A673 (cell line): ENCODE data around the gene SPATA18. TPM values are rescaled to one million over a fixed set of nuclear protein-coding genes. Genes with fewer than 3 reads are reported as not detected.

Experiments used
- BruUV-seq: library from RNA; stranded (reverse); fragments of 400-500 nt; replicated peaks from 2 replicates; lab custom pipeline; 2021; lab: Mats Ljungman, UMichigan
- CTCF ChIA-PET: fragments of 300-600 bp; sonication (Branson Sonifier 250); formaldehyde crosslinking; loops from one replicate; lab custom pipeline; 2022; ENCODE audit warnings: antibody characterized with exemption; lab: Charles Lee
- POLR2A ChIA-PET: fragments of 300-600 bp; sonication (Branson Sonifier 250); formaldehyde crosslinking; loops from one replicate; lab custom pipeline; 2022; ENCODE audit warnings: antibody characterized with exemption; ENCODE audit not compliant: low non-redundant PET; lab: Charles Lee
- DNase-seq: peaks from one replicate; pipeline ENCODE4 v3.0.0-alpha.2; 2015; ENCODE audit warnings: low spot score
- H3K27ac ChIP-seq: fragments of 200-600 bp; sonication (generic); 2 replicates; pipeline ENCODE4 v1.5.1; 2016; ENCODE audit warnings: mixed run types, low read depth, mild to moderate bottlenecking, mixed read lengths, antibody characterized with exemption, low read length; ENCODE audit not compliant: poor library complexity, severe bottlenecking
- H3K27me3 ChIP-seq: fragments of 200-600 bp; sonication (generic); replicated peaks from 2 replicates; pipeline ENCODE4 v1.6.1; 2017; ENCODE audit warnings: mixed run types, low read depth, mild to moderate bottlenecking, mixed read lengths, antibody characterized with exemption, low read length; ENCODE audit not compliant: insufficient read depth, poor library complexity
- H3K36me3 ChIP-seq: fragments of 200-600 bp; sonication (generic); 2 replicates; pipeline ENCODE4 v1.6.1; 2016; ENCODE audit warnings: mixed run types, mild to moderate bottlenecking, mixed read lengths, antibody characterized with exemption, low read length; ENCODE audit not compliant: insufficient read depth, poor library complexity, severe bottlenecking
- H3K4me1 ChIP-seq: fragments of 200-600 bp; sonication (generic); 2 replicates; pipeline ENCODE4 v1.6.1; 2017; ENCODE audit warnings: mixed run types, mild to moderate bottlenecking, mixed read lengths, antibody characterized with exemption, low read length; ENCODE audit not compliant: insufficient read depth, poor library complexity, severe bottlenecking
- H3K4me3 ChIP-seq: fragments of 200-600 bp; sonication (generic); 2 replicates; pipeline ENCODE4 v1.5.1; 2016; ENCODE audit warnings: low read depth, mixed run types, mild to moderate bottlenecking, mixed read lengths, low read length; ENCODE audit not compliant: poor library complexity, severe bottlenecking
- H3K9me3 ChIP-seq: fragments of 200-600 bp; sonication (generic); 2 replicates; pipeline ENCODE4 v1.6.1; 2016; ENCODE audit warnings: mixed run types, low read depth, mild to moderate bottlenecking, mixed read lengths, antibody characterized with exemption, low read length; ENCODE audit not compliant: poor library complexity, severe bottlenecking
- EZH2 ChIP-seq: fragments of 200-600 bp; sonication (generic); IDR thresholded peaks from 2 replicates; pipeline ENCODE4 v1.6.1; 2017; ENCODE audit warnings: borderline replicate concordance, low read depth, mild to moderate bottlenecking, mixed read lengths, antibody characterized with exemption, low read length; ENCODE audit not compliant: poor library complexity, severe bottlenecking
- intact Hi-C: fragments of 100-400 bp; cut with micrococcal nuclease; formaldehyde crosslinking; loops from one replicate; pipeline ENCODE4 v1.10.0; 2022; ENCODE audit not compliant: unreplicated experiment
- total RNA-seq: library from RNA; stranded (reverse); gene quantifications from 2 replicates; pipeline ENCODE4 v1.2.3, GENCODE V29; 2021
- TF ChIP-seq, protein P1 (sequence below): fragments of 300-800, 200-600 bp; sonication (generic); conservative IDR thresholded peaks from 2 replicates; pipeline ENCODE4 v1.5.1; 2017; ENCODE audit warnings: low read depth, mild to moderate bottlenecking, antibody characterized with exemption, low read length, moderate library complexity, mixed read lengths

Gene SPATA18
- total RNA-seq, 1 experiment from 2014 or later = 0.71 TPM

DNA sequence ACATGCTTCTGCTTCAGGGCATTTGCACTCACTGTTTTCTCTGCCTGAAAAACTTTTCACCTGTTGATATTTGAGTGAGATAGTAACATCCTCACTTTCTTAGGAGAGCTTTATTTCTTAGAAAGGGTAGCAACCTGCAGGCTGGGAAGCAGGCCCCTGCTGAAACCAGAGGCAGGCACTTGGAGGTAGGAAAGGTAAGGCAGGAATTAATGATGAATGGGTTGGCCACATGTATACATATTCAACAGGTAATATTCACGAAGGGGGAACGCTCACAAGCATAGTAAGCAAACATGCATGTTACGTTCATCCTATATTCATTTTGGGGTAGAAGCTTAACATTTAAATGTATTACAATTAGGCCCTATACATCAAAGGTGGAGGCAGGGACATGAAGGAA is 3.1 kb downstream of the SPATA18 start:
- POLR2A ChIA-PET = no interaction called here

DNA sequence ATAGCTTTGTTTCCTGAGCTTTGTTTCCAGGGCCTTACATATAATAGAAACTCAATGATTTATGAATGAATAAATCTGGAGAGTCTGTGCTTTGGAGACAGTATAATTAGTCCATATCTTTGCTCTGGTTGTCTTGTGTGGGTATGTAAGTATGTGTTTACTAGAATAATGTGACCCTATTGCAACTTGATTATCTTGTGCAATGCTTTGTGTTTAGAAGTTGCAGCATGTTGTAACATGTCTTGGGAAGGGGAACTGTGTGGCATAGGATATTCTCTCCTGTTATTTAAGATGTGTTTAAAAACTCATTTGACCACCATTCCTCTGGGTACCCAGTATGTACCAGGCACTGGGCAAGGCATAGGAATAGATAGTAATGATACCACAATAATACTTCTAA is 6.1 kb downstream of the SPATA18 start:
- no peaks in the 10 kb centered on the region for H3K36me3 ChIP-seq
- H3K4me3 ChIP-seq = no peak overlapping the region
- no peak for TF ChIP-seq EZH2
- TF ChIP-seq, protein P1, sequence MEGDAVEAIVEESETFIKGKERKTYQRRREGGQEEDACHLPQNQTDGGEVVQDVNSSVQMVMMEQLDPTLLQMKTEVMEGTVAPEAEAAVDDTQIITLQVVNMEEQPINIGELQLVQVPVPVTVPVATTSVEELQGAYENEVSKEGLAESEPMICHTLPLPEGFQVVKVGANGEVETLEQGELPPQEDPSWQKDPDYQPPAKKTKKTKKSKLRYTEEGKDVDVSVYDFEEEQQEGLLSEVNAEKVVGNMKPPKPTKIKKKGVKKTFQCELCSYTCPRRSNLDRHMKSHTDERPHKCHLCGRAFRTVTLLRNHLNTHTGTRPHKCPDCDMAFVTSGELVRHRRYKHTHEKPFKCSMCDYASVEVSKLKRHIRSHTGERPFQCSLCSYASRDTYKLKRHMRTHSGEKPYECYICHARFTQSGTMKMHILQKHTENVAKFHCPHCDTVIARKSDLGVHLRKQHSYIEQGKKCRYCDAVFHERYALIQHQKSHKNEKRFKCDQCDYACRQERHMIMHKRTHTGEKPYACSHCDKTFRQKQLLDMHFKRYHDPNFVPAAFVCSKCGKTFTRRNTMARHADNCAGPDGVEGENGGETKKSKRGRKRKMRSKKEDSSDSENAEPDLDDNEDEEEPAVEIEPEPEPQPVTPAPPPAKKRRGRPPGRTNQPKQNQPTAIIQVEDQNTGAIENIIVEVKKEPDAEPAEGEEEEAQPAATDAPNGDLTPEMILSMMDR = no peak
- ChIA-PET POLR2A (no interaction called here), CTCF (no interaction called here)
- intact Hi-C loops = no loop called here
- no peak overlapping the region for H3K27ac ChIP-seq
- no peak for DNase-seq
- no TSS peak for BruUV-seq
- peaks cover 3% of the 10 kb centered on the region for H3K27me3 ChIP-seq
- H3K9me3 ChIP-seq = no peaks in the 10 kb centered on the region
- no peaks in the 10 kb centered on the region for H3K4me1 ChIP-seq

More for the DNA sequence above, 3.1 kb downstream of the SPATA18 start:
- BruUV-seq = no TSS peak
- intact Hi-C loops = loop anchor here (5.0 kb wide), 1 partner anchor 43 kb away; no protein-coding TSS in a partner anchor
- Histone ChIP-seq H3K9me3 (no peaks in the 10 kb centered on the region), H3K4me3 (no peak overlapping the region), H3K27me3 (peaks cover 3% of the 10 kb centered on the region), H3K36me3 (no peaks in the 10 kb centered on the region), H3K27ac (no peak overlapping the region), H3K4me1 (no peaks in the 10 kb centered on the region)
- CTCF ChIA-PET = no interaction called here
- TF ChIP-seq, protein P1 = no peak
- no peak for TF ChIP-seq EZH2
- DNase-seq = no peak

DNA sequence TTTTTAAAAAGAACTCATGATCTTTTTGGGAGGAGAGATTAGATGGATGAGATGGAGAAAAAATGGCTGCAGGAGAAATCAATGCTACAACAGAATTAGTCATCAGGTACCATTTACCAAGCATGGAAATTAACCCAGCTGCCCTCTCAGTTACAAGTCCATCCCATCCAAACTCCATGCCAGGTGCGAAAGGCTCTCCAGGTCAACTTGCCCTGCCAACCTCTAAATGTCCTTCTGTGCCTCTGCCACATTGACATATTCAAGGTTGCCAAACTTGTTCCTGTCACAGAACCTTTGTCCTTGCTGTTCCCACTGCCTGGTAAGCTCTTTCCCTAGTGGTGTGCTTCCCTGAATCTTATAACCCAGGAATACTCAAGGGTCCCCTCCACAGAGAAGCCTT is 7.2 kb downstream of the SPATA18 start:
- TF ChIP-seq, protein P1 = no peak
- TF ChIP-seq EZH2 = no peak
- intact Hi-C loops = no loop called here
- POLR2A ChIA-PET = no interaction called here
- no peaks in the 10 kb centered on the region for H3K27me3 ChIP-seq
- no peaks in the 10 kb centered on the region for H3K9me3 ChIP-seq
- H3K4me1 ChIP-seq = no peaks in the 10 kb centered on the region
- CTCF ChIA-PET = no interaction called here
- H3K4me3 ChIP-seq = no peak overlapping the region
- no TSS peak for BruUV-seq
- no peak for DNase-seq
- H3K27ac ChIP-seq = no peak overlapping the region
- no peaks in the 10 kb centered on the region for H3K36me3 ChIP-seq
